ENCODE measurements around the gene KCNK1. TPM values are rescaled to one million over a fixed set of nuclear protein-coding genes. Genes with fewer than 3 reads are reported as not detected.

The KCNK1 gene
- total RNA-seq, 1 donor from 2014 or later: 23.9 TPM

DNA sequence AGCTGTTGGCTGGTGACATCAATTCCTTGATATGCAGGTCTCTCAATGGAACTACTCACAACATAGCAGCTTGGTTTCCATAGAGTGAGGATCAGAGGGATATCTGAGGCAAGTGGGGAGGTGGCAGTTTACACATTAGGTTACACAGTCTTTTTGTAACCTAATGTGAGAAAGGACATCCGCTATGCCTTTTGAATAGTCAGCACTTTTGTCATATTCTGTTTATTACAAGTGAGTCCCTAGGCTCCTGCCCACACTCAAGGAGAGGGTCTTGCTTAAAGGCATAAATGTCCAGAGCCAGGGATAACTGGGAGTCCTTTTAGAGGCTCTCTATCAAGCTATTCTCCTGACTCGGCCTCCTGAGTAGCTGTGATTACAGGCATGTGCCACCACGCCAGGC is 104.2 kb downstream of the KCNK1 start:
- DNase-seq: no peak
- intact Hi-C loops (cut with DNase I): no loop called here
- no peak for ATAC-seq (ENCODE audit: poor library complexity)

DNA sequence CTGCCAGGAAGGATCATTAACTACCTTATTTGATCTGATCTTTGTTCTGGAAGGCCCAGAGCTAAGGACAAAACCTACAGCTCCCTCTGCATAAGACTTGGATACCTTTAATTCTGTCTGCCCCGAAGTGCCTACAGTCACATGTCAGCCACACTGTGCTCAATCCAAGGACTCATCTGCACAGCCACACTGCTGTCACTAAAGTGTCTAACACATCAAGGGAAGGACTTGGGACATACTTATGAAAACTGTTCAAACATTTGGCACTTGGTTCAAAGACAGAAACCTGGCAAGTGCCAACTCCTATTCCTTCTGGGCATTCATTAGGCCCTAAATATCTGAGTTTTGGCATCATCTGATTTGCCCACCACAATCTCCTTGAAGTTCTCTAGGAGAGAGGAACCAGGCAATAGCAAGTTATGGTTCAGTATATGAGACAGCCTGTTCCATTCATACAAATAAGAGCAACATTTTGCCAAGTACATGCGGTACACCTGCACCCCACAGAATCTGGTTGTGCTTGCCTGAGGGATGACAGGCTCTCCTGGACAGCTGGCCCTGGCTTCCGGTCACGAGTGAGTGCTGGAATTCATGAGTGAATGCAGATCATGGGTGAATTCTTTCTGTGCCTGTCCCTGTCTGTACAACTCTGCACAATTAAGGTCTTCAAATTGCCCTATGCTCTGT is 105.9 kb downstream of the KCNK1 start:
- peak; percentile 63 for ATAC-seq (ENCODE audit: poor library complexity)
- peak; percentile 57 for DNase-seq
- intact Hi-C loops (cut with DNase I): loop anchor here (10.0 kb wide), 1 partner anchor 55 kb away; no protein-coding TSS in a partner anchor

DNA sequence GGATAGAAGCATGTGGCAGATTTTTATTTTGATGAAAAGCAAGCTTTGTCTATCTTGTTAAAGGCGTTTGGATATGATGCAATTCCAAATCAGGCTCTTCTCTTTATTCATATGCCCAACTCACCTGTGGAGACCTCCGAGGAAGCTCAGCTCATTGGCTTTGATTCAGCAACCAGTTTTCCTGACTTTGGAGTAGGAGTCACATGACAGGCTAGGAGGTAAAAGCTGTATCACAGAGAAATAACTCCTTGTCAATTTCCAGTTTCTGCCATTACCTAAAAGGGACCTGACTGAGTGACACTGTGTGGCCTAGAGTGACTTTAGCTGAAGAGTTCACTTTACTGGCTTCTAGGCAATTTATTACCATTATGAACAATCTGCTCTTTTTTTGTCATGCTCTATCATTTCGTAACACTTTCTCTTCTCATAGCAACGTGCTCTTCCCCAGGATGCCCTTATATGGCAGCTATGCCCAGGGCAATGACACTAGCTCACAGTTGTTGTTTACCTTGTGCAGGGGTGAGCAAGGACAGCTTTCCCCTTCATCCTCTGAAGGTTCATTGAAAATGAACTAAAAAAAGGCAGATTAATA is 107.2 kb downstream of the KCNK1 start:
- ATAC-seq (ENCODE audit: poor library complexity) (peak; percentile 30), DNase-seq (no peak)
- intact Hi-C loops (cut with DNase I): loop anchor here (10.0 kb wide), 1 partner anchor 56 kb away; no protein-coding TSS in a partner anchor

Small RNAs within 50 kb of the gene (microRNA-seq; reads per million reads assigned to microRNA genes)
- gene MIR4427: not detected

Data from Right ventricle myocardium superior (tissue), 1 donor.